GM19372 (cell line): ENCODE measurements around the gene USP25.
A peak's percentile ranks its signal among the peaks of the same experiment; 100 is the strongest.

ENCODE experiments used
- ATAC-seq: cut with Tn5 transposase; IDR thresholded peaks from one replicate; pipeline ENCODE4 v1.9.1; 2021; ENCODE audit warnings: mild to moderate bottlenecking, low read depth, moderate library complexity; ENCODE audit not compliant: unreplicated experiment

USP25 gene, protein sequence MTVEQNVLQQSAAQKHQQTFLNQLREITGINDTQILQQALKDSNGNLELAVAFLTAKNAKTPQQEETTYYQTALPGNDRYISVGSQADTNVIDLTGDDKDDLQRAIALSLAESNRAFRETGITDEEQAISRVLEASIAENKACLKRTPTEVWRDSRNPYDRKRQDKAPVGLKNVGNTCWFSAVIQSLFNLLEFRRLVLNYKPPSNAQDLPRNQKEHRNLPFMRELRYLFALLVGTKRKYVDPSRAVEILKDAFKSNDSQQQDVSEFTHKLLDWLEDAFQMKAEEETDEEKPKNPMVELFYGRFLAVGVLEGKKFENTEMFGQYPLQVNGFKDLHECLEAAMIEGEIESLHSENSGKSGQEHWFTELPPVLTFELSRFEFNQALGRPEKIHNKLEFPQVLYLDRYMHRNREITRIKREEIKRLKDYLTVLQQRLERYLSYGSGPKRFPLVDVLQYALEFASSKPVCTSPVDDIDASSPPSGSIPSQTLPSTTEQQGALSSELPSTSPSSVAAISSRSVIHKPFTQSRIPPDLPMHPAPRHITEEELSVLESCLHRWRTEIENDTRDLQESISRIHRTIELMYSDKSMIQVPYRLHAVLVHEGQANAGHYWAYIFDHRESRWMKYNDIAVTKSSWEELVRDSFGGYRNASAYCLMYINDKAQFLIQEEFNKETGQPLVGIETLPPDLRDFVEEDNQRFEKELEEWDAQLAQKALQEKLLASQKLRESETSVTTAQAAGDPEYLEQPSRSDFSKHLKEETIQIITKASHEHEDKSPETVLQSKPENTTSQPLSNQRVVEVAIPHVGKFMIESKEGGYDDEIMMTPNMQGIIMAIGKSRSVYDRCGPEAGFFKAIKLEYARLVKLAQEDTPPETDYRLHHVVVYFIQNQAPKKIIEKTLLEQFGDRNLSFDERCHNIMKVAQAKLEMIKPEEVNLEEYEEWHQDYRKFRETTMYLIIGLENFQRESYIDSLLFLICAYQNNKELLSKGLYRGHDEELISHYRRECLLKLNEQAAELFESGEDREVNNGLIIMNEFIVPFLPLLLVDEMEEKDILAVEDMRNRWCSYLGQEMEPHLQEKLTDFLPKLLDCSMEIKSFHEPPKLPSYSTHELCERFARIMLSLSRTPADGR

DNA sequence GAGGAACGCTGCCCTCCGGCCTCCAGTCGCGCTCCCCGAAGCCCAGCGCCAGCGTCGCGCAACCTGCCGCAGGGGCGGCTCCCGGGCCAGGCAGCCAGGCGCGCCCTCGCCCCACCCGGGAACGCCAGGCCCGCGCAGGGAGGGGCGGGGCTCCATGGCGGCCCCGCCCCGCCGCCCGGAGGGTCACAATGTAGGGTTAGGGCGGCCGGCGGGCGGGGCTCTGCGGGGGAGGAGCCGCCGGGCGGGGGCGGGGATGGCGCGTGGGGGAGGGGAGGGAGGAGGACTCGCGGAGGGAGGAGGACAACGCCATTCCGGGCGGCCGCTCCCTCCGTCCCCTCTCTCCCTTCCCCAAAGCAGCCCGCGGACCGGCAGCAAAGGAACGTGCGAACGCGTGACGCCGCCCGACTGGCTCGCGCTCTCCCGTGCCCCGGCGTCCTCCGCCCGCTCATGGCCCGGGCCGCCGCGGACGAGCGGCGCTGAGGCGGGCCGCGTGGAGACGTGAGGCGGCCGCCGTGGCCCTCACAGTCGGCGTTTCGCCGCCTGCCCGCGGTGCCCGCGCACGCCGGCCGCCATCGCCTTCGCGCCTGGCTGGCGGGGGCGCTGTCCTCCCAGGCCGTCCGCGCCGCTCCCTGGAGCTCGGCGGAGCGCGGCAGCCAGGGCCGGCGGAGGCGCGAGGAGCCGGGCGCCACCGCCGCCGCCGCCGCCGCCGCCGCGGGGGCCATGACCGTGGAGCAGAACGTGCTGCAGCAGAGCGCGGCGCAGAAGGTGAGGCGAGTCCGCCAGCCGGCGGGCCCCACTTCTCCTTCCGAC lies at the start of gene USP25:
USP25 (plus strand) TSS at position 309 of the 810 bp plus-strand sequence; CDS start at position 721, 412 bp downstream.
- ATAC-seq, result peak; percentile 74

DNA sequence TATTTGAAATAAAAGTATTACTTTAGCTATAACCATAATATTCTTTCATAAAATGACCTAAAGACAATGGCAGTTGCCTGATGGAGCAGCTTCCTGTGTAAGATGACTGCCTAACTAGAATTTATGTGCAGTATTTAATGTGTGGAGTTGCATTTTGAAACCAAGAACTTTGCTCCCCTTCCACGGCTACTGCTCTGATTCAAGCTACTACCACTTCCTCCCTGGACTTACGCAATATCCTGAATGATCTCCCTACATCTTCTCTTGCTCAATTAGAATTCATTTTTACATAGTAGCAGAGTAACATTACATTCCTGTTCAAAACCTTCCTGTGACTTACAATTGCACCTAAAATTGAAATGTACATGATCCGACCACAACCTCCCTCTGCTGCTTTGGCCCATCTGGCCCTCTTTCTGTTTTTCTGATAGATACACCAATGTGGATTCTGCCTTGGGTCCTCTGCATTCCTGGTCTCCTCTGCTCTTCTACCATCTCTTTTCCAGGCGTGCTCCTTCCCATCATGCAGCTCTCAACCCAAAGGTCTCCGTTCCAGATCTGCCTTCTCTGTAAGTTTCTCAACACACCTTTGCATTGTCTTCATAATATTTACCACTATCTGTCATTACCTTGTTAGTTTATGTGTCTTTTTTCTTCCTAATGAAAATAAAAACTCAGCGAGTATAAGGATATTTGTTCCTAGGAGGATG lies 47.4 kb upstream of the USP25 start:
- ATAC-seq, result no peak

DNA sequence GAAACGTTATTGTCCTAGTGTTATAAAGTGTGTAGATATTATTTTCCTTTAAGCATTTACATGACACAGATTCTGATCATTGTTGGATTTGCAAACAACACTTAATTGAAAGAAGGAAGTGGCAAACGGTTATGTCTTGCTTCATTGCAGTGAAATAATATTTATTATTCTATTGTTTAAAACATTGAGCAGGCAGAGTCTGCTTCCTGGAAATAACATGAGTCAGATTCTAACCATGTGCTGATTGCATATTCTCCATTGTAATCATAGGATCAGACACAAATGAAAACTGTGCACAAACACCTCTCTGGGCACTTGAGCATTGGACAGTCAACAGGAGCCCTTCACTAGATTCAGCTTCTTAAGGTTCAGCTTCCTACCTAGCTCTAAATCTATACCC lies 46.8 kb upstream of the USP25 start:
- no peak for ATAC-seq

DNA sequence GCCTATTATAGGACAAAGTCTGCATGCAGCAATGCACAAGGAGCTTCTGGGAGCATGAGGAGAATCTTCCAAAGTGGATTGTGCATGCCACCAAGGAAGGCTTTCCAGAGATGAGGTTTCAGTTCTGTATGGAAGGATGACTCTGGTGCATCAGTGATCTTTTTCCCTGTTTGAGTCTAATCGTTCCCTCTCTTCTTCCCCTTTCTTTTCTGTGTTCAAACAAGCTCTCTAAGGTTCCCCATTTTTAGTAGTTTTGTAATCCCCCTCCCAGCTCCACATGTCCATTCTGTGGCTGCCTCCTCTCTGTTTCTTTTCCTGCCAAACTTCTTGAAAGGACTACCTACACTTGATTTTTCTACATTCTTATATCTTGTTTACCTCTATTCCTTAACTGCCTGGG lies 43.3 kb upstream of the USP25 start:
- ATAC-seq, result no peak

DNA sequence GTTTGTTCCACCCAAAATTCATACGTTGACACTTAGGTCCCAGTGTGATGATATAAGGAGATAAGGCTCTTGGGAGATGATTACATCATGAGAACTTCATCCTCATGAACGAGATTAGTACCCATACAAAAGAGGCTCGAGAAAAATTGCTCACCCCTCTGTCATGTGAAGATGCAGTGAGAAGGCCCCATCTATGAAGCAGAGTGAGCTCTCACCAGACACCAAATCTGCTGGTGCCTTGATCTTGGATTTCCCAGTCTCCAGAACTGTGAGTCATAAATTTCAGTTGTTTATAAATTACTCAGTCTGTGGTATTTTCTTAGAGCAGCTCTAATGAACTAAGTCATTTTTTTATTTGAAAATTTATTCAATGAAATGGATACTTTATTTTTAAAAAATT lies 42.6 kb upstream of the USP25 start:
- ATAC-seq, result no peak

DNA sequence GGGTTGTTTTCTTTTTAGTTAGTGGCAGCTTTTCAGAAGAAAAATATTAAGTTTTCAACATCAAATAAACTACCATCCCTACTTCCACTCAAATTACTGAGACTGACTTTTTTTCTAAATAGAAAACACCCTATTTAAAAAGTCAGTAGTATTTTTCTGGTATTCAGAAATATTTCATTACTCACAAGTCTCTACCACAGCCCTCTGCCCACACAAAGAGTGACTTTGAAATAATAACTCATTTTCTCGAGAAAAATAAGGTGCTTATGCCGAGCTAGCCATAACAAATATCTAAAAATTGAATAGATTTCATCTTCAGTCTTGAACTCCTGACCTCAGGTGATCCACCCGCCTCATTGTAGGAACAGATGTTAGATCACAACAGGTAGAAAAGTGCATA lies 41.8 kb upstream of the USP25 start:
- ATAC-seq, result no peak

DNA sequence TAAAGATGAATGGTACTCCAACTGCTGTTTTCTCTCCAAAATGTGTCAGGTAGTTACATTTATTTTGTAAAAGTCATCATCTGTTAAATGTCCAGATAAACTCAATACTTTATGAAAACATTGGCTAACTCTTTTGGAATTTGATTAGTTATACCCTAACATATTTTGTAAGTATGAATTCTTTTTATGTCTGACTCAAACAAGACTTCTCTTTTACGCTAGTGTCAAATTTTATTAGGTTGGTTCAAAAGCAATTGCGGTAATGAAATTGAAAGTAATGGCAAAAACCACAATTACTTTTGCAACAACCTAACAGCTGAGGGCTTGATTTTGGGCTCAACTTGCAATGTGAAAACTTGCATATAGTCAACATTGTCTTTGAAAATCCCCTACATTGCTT lies 41.0 kb upstream of the USP25 start:
- no peak for ATAC-seq

DNA sequence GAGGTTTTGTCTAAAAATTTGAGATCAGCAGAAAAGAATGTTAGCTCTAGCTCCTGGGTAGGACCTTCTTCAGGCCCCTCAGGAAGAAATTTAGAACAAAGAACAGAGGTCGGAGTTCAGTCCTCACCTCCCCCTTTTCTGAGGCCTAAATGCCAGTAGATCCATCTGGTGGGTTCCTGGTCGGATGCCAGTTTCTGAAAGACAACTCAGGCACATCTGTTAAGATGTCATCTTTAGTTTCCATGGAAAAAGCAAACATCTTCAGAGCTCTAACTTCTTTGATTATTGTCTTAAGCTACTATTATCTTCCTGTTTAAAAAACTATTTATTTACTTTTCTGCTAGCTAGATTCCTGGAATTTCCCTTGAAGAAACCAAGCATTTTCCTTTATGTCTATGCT lies 37.1 kb upstream of the USP25 start:
- ATAC-seq, result no peak

DNA sequence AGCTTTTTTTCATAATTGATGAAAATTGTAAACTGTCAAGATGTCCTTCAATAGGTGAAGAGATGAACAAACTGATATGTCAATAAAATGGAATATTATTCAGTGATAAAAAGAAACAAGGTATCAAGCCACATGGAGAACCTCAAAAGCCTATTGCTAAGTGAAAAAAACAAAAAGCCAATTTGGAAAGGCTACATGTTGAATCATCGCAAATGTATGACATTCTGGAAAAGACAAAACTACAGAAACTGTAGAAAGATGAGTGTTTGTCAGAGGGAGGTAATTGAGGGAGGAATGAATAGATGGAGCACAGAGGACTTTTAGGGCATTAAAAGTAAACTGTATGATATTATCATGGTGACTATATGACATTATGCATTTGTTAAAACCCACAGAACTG lies 34.5 kb upstream of the USP25 start:
- no peak for ATAC-seq

DNA sequence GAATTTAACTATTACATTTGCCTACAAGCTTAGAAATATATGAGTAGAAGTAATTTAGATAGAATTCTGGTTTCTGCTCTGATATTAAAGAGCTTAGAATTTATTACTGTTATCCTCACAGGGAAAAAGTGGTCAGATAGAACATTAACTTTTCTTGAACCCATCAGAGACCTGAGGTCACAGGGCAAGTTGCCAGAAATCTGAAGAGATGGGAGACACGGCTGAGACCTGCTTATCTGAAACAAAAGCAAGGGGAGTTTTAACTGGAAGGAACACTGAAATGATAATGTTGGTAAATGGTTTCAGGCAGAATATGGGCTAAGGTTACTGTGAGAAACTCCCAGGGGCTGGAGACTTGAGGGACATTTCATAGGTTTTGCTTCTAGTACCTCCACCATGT lies 28.0 kb upstream of the USP25 start:
- ATAC-seq, result no peak

DNA sequence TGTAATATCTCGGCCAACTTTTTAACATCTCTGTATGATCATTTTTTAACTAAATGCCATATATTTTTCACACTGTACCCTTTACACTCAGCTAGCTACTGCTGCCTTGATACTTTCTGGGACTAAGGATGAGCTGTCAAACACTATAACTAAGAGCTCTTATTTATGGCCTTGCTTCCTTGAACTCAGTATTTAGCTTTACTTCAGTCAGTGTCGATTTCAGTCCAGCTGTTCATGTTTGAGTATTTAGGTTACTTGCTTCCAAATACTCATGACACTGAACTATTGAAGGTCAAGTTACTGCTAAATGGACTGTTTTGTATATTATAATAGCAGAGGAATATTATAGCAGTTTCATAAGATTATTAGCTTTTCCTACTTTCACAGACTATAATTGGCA lies 25.9 kb upstream of the USP25 start:
- ATAC-seq, result no peak

DNA sequence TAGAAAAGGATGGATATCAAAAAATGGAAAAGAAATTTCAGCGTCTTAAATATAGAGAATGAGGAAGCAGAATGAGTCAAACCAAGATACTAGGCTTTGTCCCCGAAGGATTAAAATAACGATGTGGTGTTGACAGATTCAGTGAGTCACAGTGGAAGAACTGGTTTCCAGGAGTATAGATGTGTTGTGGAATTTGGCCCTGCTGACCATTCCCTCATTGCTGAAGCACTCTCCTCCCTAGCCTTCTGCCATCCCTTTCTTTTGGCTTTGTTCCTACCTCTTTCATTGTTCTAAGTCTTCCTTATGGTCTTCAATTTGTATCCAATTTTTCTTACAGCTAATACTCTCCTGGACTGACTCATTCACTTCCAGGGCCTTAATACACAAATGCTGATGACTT lies 23.1 kb upstream of the USP25 start:
- ATAC-seq, result no peak

DNA sequence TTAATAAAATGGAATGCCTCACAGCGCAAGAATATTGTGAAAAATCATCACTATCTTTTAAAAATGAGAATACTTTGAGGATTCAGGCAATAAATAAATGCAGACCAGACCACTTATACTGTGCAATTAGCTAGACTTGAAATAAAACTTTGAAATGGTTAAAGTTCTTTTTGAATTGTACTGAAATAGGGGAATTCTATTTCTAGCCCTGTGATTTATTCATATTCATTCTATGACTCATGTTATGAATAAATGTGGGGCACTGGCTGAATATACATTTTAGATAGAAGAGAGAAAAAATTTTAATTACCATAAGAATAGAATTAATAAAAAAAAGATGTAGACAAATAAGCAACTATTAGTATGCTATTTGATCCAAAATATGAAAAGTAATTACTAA lies 16.4 kb upstream of the USP25 start:
- no peak for ATAC-seq

DNA sequence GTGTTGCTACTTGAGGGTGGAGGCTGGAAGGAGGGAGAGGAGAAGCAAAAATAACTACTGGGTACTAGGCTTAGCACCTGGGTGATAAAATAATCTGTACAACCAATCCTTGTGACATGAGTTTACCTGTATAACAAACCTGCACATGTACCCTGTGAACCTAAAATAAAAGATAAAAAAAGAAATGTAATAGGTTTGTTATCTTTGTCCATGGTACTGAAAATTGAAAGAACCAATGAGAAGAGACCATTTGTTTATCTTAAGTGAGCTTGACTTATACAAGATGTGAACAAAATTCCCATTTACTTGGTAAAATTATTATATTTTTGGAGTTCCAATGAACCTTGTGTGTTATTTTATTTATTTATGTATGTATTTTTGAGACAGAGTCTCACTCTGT lies 11.1 kb upstream of the USP25 start:
- ATAC-seq, result no peak

DNA sequence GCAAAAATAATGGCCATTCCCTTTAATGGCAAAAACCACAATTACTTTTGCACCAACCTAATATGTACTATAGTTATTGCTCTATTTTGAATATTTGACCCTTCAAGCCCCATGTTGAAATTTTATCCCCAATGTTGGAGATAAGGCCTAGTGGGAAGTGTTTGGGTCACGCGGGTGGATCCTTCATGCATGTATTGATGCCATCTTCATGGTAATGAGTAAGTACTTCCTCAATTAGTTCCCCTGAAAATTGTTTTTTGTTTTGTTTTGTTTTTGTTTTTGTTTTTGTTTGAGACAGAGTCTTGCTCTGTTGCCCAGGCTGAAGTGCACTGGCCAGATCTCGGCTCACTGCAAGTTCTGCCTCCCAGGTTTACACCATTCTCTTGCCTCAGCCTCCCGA lies 9.8 kb upstream of the USP25 start:
- ATAC-seq, result no peak

DNA sequence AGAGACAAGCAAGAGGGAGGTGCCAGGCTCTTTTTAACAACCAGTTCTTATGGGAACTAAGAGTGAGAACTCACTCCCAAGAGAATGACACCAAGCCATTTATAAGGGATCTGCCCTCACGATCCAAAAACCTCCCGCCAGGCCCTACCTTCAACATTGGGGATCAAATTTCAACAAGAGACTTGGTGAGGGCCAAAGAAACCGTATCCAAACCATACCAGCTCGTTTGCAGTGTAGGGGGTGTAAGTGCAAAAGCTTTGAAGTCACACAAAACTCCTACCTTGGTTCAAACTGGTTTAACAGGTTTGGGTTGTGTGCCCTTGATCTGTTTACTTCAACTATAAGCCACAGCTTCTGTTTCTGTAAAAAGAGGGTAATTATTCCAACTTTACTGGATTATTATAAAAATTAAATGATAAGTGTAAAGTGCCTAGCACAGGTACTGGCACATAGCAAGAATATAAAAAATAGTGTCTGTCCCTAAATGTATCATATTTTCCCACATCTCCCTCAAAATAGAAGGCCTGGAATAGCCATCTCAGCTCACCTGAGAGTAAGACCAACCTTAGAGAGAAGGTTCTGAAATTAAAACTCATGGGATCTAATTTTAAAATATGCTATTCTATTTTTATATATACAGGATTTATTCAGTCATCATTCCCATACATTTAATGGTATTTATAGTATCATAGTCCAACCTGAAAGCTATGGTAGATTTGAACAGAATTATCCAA lies 7.0 kb upstream of the USP25 start:
- no peak for ATAC-seq

DNA sequence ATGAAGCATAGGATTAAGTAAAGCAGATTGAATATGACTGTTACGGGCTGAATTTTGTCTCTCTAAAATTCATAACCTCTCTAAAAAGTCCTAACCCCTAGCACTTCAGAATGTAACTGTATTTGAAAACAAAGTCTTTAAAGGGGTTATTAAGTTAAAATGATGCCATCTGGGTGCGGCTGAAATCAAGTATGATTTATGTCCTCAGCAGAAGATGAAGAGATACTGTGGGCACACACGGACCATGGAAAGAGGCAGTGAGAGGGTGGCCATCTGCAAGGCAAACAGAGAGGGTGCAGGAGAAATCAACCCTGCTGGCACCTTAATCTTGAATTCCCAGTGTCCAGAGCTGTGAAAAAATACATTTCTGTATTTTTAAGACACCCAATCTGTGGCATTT lies 3.8 kb upstream of the USP25 start:
- no peak for ATAC-seq

DNA sequence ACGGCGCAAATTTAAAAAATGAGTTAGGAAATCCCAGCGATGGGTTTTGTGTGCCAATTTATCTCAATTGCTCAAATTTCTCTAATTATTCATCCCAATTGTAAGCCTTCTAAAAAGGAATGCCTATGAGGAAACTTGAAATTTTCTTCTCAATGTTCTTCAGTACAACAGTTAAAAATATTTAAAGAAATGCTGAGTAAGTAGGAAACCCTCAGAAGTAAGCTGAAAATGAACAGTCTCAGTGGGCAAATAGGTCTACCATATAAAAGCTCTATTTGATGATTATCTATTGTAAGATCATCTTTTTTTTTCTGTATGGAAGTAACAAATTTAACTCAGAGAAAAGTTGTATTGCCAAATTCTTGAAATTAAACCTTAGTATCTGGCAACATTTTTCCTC lies 1.7 kb upstream of the USP25 start:
- ATAC-seq, result no peak

DNA sequence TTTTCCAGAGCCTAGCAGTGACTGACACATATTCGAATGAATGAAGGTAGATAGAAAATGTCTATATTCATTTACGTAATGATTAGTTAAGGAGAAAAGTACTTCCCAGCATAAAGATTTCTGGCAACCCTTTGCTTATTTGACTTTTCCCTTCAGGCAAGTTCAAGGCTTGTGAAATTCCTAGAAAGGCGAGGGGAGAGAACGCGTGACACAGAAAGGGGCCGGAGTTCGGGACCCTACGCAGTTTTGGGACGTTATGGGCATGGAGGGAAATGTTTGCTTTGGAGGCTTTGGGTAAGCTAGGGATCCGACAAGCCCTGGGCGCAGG lies 472 bp upstream of the USP25 start:
- ATAC-seq, result no peak
